Measurements from ENCODE around the gene TRIM48. TPM values are rescaled to one million over a fixed set of nuclear protein-coding genes. Genes with fewer than 3 reads are reported as not detected.
"Not testable (repeated sequence)": the region's sequence is repeated elsewhere in the genome, so short reads cannot be mapped to it uniquely, and the experiment has no call there.

The TRIM48 gene
- total RNA-seq (not detected), polyA plus RNA-seq (not detected)
- long read RNA-seq, donor 1 = 0 reads
- long read RNA-seq, donor 2 = 0 reads
- long read RNA-seq, donor 3 = 0 reads
- long read RNA-seq, donor 4 = 0 reads
- long read RNA-seq, donor 5 = 0 reads

- ATAC-seq (ENCODE audit: insufficient read depth, low FRiP score); H3K27me3 ChIP-seq (ENCODE audit: control insufficient read depth in 3 of 3, insufficient read depth in 3 of 3, low read length in 2 of 3); H3K4me1 ChIP-seq (ENCODE audit: control insufficient read depth in 5 of 5, insufficient read depth in 5 of 5, low read length in 5 of 5); H3K36me3 ChIP-seq (ENCODE audit: control insufficient read depth in 4 of 4, insufficient read depth in 4 of 4, low read length in 4 of 4); H3K9ac ChIP-seq (ENCODE audit: insufficient read depth in 1 of 2, low read length in 2 of 2); H3K27ac ChIP-seq (ENCODE audit: low read depth in 1 of 2, low read length in 1 of 2); H3K9me3 ChIP-seq (ENCODE audit: control insufficient read depth in 4 of 4, insufficient read depth in 3 of 4, low read length in 3 of 4); H3K4me3 ChIP-seq; DNase-seq: not testable (repeated sequence)
- 50 to 56% methylated on average over 2 of the region's 2 CpGs for WGBS, 2 donors
Observed at GRCh38 chr11:55261855-55262254, at the start of gene TRIM48. TSS of gene TRIM48 (plus strand) at chr11:55262155. CDS start at chr11:55262268, 113 bp downstream.

GRCh38 chr11:55238316-55238715 lies 23.6 kb upstream of the TRIM48 start:
- H3K27me3 ChIP-seq (ENCODE audit: control insufficient read depth in 3 of 3, insufficient read depth in 3 of 3, low read length in 2 of 3); H3K9me3 ChIP-seq (ENCODE audit: control insufficient read depth in 4 of 4, insufficient read depth in 3 of 4, low read length in 3 of 4); H3K27ac ChIP-seq (ENCODE audit: low read depth in 1 of 2, low read length in 1 of 2); H3K9ac ChIP-seq (ENCODE audit: insufficient read depth in 1 of 2, low read length in 2 of 2); H3K36me3 ChIP-seq (ENCODE audit: control insufficient read depth in 4 of 4, insufficient read depth in 4 of 4, low read length in 4 of 4); DNase-seq; ATAC-seq (ENCODE audit: insufficient read depth, low FRiP score); H3K4me1 ChIP-seq (ENCODE audit: control insufficient read depth in 5 of 5, insufficient read depth in 5 of 5, low read length in 5 of 5); H3K4me3 ChIP-seq: not testable (repeated sequence)
- 65 to 74% methylated on average over 5 of the region's 5 CpGs for WGBS, 2 donors

GRCh38 chr11:55263081-55263480 lies 1.1 kb downstream of the TRIM48 start:
- DNase-seq (no peak), ATAC-seq (ENCODE audit: insufficient read depth, low FRiP score) (no peak)
- Histone ChIP-seq H3K27ac (ENCODE audit: low read depth in 1 of 2, low read length in 1 of 2) (no peak overlapping the region), H3K4me3 (no peak overlapping the region), H3K36me3 (ENCODE audit: control insufficient read depth in 4 of 4, insufficient read depth in 4 of 4, low read length in 4 of 4) (no peaks in the 10 kb centered on the region), H3K9ac (ENCODE audit: insufficient read depth in 1 of 2, low read length in 2 of 2) (no peak overlapping the region), H3K27me3 (ENCODE audit: control insufficient read depth in 3 of 3, insufficient read depth in 3 of 3, low read length in 2 of 3) (no peaks in the 10 kb centered on the region), H3K9me3 (ENCODE audit: control insufficient read depth in 4 of 4, insufficient read depth in 3 of 4, low read length in 3 of 4) (peaks cover 0 to 3% (median 0%) of the 10 kb centered on the region in 4 donors), H3K4me1 (ENCODE audit: control insufficient read depth in 5 of 5, insufficient read depth in 5 of 5, low read length in 5 of 5) (no peaks in the 10 kb centered on the region)
- 74 to 80% methylated on average over 5 of the region's 5 CpGs for WGBS, 2 donors
- TF ChIP-seq CTCF (IDR thresholded peaks at IDR 0.05; ENCODE audit: control extremely low read depth, extremely low read depth) = no peak

Small RNA genes lying within 50 kb of the gene (small RNA-seq; reads per million reads assigned to genes)
- gene AP005597.4 (ENCODE audit: low replicate concordance) = not detected

Other genes starting within 250 kb of the TRIM48 start
- not detected for gene OR4A16, start 81.0 kb downstream of the TRIM48 start, total RNA-seq
- not detected for gene OR4A16, start 81.0 kb downstream of the TRIM48 start, polyA plus RNA-seq
- gene OR4A15, start 105.8 kb downstream of the TRIM48 start, total RNA-seq = not detected
- not detected for gene OR4A15, start 105.8 kb downstream of the TRIM48 start, polyA plus RNA-seq

Data from lung (tissue), 17 donors.